GM21737 (cell line): Measurements from ENCODE around the gene CFAP43.

Experiments
- ATAC-seq: cut with Tn5 transposase; IDR thresholded peaks from one replicate; pipeline ENCODE4 v1.9.1; 2021; ENCODE audit warnings: mild to moderate bottlenecking, moderate library complexity; ENCODE audit not compliant: unreplicated experiment

CFAP43 gene

GRCh38 chr10:104099941-104100340, 132.2 kb downstream of the CFAP43 start:
- no peak for ATAC-seq

GRCh38 chr10:104099269-104099668, 132.9 kb downstream of the CFAP43 start:
- ATAC-seq, result no peak

DNA sequence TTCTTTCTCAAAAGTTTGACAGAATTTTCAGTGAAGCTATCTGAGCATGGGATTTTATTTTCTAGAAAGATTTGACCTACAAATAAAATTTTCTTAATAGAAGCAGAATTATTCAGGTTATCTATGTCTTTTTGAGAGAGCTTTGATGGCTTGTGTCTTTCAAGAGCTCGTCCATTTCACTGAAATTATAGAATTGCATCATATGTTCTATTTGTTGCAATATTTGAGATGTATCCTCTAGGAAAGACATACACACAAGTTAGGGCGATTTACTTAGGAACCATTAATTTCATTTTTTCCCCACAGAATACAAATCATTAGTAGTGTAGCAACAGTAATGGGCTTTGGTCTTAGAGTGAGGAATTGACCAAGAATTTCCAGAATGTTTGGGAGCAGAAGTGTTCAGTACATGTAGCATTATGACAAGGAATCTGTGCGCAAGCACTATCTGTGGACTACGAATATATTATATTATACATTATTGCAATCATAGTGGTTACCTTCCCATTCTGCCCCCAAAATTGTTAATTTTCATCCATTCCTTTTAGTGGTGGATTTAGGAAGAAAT, 133.7 kb downstream of the CFAP43 start:
- no peak for ATAC-seq

GRCh38 chr10:104096692-104097091, 135.5 kb downstream of the CFAP43 start:
- ATAC-seq, result no peak

DNA sequence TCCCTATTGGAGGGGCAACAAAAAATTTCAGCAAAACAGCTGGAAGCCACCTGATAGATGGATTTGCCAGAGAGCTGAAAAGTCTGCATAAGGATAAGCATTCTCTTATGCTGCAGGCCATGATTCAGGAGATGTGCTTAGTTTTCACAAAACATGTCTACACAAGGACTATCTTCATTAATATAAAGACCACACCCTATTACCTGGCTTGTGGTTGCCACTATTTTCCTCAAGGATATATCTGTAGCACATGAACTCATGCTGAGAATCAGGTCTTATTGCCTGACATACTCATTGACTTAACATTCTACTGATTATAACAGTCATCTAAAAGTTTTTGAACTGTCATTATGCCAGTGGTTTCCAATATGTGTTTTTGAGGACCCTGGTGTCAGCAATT, 139.4 kb downstream of the CFAP43 start:
- ATAC-seq, result no peak

GRCh38 chr10:104090611-104091010, 141.6 kb downstream of the CFAP43 start:
- no peak for ATAC-seq

GRCh38 chr10:104089621-104090020, 142.5 kb downstream of the CFAP43 start:
- ATAC-seq, result no peak

- ATAC-seq, result no peak
Observed at GRCh38 chr10:104088239-104088638, 143.9 kb downstream of the CFAP43 start.

DNA sequence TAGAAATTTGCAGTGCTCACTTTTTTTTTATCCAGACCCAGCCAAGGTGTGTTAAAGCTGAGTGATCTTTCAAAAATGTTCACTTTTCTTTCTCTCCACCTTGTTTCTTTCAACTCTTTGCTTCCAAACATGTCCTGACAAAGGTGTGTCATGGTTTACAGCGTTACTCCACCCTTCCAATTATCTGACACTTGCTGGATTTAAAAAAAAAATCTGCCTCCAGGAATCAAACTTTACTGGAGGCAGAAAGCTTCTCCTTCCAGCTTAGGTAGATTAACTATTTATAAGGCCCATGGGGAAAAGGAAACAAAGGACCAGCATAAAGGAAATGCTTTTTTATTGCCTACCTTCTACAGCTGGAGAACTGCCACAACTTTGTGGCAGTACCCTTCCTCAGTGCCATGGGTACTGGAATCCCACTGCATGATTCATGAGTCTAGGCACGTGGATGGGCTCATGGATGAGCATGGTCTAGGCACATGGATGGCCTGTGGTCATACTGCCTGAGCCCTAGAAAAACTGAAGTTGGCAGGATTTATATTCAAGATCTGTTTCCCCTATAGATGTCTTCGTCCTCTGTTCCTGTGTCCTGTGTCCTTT, 146.3 kb downstream of the CFAP43 start, which contains the start of gene COL17A1:
TSS of gene COL17A1 (minus strand) at position 80 of the 600 bp plus-strand sequence. CDS start 5,207 bp downstream, outside the sequence.
- ATAC-seq, result no peak

DNA sequence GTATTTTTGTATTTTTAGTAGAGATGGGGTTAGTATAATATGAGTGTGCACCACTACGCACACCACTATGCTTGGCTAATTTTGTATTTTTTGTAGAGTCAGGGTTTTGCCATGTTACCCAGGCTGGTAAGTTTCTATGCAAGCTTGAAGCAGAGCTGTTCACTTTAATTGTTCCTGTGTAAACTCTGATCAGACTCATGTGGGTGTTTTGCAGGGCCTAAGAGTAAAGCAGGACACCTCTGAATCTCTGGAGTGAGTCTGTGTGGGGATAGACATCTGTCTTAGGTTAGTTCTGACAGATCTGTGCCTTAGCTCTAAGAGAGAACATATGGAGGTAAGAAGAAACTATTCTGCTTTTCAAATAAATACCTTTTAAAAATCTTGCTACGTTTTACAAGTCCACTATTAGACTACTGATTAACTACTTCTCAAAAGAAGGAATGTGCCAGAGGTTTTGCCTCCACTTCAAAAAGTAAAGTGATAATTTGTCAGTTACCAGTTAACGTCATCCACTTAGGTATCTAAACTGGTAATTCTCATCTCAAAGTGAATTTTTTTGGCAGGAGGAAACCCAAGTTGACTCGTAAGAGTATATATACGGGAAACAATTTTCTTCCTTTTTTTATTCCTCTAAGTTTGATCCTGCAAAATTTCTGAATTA, 147.6 kb downstream of the CFAP43 start:
- ATAC-seq, result no peak

GRCh38 chr10:104081998-104082397, 150.2 kb downstream of the CFAP43 start:
- no peak for ATAC-seq

GRCh38 chr10:104080762-104081161, 151.4 kb downstream of the CFAP43 start:
- no peak for ATAC-seq
